ENCODE measurements around the gene ZNF23.

DNA sequence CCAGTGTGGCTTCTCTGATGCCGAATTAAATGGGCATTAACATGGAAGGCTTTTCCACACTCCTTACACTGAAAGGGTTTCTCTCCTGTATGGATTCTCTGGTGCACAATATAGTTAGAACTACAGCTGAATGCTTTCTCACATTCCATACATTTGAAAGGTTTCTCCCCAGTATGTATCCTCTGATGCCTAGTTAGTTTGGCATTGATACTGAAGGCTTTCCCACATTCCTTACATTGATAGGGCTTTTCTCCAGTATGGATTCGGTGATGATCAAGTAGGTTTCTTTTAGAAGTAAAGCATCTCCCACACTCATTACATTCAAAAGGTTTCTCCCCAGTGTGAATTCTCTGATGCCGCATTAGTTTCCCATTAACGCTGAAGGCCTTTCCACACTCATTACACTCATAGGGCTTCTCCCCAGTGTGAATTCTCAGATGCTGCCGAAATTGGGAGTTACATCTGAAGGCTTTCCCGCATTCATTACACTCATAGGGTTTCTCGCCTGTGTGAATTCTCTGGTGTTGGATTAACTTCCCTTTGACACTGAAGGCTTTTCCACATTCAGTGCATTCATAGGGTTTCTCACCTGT, 13.7 kb downstream of the ZNF23 start:
- TF ChIP-seq POLR2AphosphoS5 (IDR thresholded peaks at IDR 0.05; ENCODE audit: low read depth, low read length), result no peak
- no peak for TF ChIP-seq REST (IDR thresholded peaks at IDR 0.05; ENCODE audit: insufficient read depth in 1 of 2, low read depth in 2 of 2, low read length in 2 of 2)
- no peak for TF ChIP-seq TAF1 (IDR thresholded peaks at IDR 0.05; ENCODE audit: borderline replicate concordance, insufficient read depth, low read length)
